ENCODE data around the gene GTPBP4. TPM values are rescaled to one million over a fixed set of nuclear protein-coding genes. Genes with fewer than 3 reads are reported as not detected.
A peak's percentile ranks its signal among the peaks of the same experiment; 100 is the strongest.

Gene GTPBP4
- 9.3 TPM for total RNA-seq

DNA sequence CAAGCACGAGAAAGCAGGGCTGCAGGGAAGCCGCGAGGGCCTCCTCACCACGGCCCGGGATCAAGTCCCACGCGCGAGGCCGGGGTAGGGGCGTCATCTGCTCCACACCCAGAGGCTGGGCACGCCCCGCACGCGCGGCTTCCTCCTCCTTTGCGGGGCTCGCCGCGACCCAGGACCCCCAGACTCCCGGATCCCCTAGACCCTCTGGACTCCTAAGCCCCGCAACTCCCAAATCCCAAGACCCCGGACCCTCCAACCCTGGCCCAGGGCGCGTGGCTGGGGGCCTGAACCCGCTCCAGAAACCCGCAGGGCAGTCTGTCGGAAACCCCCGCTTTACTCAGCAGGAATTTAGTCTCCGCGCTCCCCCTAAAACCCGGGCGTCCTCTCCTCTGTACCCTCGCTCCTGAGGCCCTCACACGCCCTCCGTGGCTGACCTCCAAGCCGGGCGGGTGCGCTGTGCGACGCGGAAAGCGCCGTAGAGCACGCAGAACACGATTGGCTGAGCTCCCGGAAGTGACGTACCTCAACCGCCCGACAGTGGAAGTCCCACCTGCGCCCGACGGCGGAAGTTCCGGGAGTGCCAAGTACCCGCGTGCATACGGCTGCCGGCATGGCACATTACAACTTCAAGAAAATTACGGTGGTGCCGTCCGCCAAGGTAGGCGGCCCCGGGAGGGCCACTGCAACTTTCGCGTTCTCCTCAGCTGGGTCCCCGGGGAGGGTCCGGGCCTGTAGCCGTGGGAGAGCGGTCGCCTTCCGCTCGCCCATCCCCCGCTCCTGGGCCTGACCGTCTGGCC is at the start of gene GTPBP4:
Gene GTPBP4 (plus strand): TSS at position 565 of the 797 bp plus-strand sequence. CDS start 46 bp downstream, at position 611.
- DNase-seq (ENCODE audit: low spot score), result peak; percentile 99

DNA sequence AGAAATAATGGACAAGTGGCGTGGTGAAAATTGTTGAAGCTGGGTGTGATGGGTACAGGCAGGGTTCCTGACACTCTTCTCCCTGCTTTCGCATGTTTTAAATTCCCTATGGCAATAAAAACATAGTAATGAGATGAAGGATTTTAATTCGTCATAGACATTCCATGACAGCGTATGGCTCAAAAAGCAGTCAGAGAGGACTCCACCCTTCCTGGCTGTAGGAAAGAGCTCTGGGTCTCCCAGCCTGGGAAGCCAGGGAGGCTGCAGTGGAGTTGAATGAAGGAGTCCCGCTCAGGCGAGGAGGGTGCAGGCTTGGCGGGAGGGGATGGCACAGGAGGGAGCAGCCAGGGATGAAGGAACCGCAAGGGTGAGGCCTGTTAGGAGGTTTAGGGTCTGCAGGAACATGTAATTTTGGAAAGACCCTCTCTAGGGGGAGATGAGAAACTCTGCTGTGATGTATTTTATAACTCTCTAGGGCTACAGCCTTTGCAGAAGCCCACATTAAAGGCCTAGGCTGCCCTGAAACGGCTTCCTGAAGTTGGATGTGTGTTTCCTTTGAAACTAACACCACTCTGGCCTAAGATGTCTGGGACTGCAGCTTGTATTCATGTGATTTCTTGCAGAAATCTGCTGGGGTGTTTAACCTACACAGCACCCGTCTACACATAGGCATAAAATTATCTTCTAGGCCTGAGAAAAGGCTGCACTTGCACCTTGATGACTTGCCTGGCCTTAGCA is 49.1 kb upstream of the GTPBP4 start:
- no peak for DNase-seq (ENCODE audit: low spot score)

More for the DNA sequence above, at the start of gene GTPBP4:
- ATAC-seq, result peak; percentile 98

DNA sequence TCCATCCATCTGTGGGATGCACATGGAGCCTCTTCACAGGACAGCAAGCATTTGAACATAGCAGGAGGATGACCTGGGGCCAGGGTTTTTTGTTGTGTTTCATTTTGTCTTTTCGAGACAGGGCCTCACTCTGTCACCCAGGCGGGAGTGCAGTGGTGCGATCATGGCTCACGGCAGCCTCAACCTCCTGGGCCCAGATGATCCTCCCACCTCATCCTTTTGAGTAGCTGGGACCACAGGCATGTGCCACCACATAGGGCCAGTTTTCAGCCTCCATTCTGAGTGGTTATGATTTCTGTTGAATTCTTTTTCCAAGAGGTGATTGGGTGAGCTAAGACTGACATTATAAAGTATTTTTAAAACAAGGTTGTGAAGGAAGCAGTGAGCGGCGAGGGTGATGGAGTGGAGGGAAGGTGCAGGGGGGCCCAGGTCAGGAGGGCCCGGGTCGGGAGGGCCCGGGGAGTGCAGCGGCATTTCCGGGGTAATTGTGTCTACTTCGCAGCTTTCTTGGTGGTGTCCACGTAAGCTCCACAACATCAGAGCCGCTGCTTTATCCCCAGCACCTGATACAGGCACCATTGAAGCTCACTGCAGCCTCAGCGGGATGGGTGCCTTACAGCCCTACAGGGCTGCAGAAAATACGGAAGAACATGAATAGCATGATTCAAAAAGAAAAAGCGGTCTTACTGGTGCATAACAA is 44.8 kb upstream of the GTPBP4 start:
- DNase-seq (ENCODE audit: low spot score) (no peak), ATAC-seq (no peak)

More for the DNA sequence above, 49.1 kb upstream of the GTPBP4 start:
- ATAC-seq, result no peak

DNA sequence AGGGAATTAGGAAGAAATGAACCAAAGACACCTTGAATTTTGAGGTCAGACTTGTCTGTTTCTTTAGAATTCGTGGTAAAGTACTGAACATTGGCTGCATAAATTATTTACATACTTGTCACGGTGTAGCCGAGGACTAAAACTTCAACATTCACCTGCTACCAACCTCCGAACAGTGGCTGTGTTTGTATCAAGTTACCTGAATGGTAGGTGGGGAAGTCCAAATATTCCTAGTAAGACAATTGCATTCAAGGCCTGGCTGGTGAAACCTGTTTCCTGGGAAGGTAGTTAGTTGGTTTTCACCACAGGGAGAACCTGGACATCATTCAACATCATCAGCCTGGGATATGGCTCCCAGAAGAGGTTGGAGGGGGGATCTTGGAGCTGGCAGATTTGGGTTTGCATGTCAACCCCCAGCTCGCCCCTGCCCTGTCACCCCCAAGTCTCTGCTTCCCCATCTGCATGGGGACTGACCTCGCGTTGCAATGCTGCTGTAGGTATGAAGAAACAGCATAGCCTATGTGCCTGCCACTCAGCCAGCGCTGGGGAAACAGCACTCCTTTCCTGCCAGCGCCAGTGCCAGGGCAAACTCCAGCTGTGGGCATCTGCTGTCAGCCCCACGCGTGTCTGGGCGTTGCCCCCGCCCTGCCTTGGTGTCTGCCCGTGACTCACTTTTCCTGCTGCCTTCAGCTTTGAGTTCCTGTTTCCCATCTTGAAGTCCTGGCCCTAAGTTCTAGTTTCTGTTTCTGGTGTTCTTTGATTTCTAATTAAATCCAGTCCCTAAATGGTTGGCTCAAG is 44.0 kb upstream of the GTPBP4 start:
- ATAC-seq, result peak; percentile 48
- no peak for DNase-seq (ENCODE audit: low spot score)

DNA sequence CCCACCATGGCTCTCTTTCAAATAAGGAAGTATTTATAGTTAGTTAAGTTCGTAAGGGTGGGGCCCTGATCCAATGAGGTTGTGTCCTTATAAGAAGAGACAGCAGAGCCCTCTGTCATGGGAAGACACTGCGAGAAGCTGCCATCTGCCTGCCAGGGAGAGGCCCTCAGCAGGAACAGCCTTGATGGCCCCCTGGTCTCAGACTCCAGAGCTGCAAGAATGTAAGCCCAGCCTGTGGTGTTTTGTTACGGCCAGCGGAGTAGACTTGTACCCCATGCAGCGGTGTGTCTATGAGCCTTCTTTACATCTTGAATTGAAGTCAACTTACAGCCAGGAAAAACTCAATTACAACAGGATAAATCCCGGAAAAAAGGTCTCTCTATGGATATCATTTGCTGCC is 42.5 kb upstream of the GTPBP4 start:
- ATAC-seq, result no peak
- no peak for DNase-seq (ENCODE audit: low spot score)

DNA sequence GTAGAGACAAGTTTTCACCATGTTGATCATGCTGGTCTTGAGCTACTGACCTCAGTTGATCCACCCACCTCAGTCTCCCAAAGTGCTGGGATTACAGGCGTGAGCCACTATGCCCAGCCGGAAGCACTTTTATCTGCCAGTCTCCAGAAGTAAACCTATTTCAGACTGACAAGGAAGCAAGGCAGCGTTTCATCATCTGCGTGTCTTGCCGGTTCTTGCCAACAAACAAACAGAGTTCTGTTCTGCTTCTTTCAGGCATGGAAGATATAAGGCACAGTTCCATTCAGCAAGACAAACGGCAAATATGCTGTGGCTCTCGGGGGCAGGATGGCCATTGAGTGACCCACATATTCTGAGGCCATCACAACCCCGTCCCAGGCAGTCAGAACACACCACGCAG is 41.2 kb upstream of the GTPBP4 start:
- ATAC-seq, result no peak
- DNase-seq (ENCODE audit: low spot score), result no peak

DNA sequence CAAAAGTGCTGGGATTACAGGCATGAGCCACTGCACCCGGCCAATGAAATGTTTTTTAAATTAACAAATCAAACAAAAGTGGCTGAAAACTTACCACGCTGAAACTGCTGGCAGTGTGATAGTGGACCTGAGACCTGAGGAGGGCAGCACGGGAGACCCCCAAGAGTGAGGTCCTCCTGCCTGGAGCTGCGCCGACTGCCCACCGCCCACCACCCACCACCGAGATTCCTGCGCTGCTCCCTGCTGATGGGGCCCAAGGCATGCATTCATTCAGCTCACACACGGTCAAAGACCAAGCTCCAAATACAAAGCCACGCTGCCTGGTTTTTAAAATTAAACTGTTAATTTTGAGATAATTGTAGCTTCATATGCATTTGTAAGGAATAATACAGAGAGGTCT is 40.4 kb upstream of the GTPBP4 start:
- no peak for DNase-seq (ENCODE audit: low spot score)

DNA sequence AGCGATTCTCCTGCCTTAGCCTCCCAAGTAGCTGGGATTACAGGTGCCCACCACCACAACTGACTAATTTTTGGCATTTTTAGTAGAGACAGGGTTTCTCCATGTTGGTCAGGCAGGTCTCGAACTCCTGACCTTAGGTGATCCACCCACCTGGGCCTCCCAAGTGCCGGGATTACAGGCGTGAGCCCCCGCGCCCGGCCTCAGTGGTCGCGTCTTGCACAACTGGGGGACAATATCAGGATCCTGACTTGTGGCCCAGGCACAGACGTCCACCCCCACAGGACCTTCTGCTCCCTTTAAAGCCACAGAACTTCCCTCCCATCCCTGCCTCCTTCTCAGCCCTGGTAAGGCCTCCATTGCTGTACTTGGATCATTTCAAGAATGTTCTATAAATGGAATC is 39.9 kb upstream of the GTPBP4 start:
- DNase-seq (ENCODE audit: low spot score) (no peak), ATAC-seq (no peak)

More for the DNA sequence above, 40.4 kb upstream of the GTPBP4 start:
- ATAC-seq, result no peak

DNA sequence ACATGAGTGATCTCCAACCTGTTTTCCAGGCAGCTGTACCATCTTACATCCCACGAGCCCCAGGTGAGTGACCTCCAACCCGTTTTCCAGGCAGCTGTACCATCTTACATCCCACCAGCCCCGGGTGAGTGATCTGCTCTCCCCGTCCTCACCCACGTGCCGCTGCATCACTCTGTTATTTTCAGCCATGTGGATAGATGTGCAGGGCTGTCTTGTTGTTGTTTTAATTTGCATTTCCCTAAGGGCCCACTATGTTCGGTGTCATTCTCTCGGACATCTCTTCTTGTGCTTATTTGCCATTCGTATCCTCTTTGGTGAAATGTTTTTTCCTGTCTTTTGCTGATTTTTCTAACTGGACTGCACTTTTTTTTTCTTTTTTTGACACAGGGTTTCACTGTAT is 38.8 kb upstream of the GTPBP4 start:
- no peak for ATAC-seq

DNA sequence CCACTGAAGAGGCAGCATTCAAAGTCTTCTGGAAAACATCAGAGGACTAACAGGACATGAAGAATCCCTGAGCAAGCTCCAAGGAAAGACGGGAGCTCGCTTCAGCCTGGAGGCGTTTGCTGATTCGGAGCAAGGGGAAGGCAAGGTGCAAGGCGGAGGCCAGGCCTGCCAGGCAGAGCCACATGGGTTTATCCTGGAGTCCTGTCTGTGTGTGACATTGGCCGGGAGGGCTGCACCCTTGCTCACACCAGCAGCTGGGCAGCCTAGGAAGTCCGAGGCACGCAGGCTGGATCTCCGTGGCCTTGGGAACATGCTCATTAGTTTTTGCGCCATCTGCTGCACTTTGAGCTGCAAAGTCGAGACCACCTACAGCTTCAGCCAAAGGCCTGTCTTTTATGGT is 34.4 kb upstream of the GTPBP4 start:
- DNase-seq (ENCODE audit: low spot score) (no peak), ATAC-seq (no peak)

More for the DNA sequence above, 38.8 kb upstream of the GTPBP4 start:
- DNase-seq (ENCODE audit: low spot score), result no peak

DNA sequence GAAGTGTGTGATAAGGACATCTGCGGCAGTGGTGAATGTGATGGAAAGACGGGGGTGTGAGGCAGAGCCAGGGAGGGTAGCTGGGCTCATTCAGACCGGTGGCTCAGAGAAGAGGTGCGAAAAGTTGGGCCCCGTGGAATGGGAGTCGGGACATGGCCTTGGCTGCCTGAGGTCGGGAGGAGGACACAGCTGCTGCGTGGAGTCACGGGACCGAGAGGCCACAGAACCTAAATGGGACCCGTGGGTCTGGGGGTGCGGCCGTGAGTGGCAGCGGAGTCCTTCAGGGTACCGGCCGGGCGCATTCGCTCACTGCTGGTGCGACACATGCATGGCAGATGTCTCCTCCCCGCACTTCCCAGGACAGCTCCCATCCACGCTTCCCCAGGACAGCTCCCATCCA is 33.8 kb upstream of the GTPBP4 start:
- ATAC-seq (no peak), DNase-seq (ENCODE audit: low spot score) (no peak)

DNA sequence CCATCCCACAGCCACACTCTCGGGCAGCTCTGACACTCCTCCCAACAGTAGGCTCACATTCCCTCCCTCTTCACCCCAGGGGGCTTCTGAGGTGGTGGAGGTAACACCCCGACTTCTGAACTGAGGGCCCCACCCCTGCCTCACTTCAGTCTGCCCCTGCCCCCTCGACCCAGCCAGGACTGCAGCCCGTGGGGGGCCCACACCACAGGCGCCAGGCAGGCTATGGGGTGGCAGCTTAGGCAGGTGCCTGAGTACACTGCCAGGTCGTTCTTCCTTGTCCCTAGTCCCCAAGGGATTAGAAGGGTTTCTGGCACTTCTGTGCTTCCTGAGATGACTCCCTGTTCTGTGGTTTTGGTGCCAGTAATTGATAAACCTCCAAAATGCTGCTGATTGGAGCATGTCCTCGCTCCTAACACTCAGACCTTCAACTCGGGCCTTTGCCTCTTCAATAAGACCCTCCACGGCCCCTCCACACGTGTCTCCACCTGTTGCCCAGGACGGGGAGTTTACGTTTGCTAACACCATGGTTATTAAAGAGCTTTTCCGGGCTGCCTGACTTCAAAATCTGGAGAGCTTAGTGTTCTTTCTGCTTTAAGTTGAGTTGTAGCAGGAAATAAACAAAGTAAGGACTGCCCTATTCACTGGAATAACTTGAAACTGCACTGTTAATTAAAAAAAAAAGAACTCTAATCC is 33.0 kb upstream of the GTPBP4 start:
- no peak for ATAC-seq
- DNase-seq (ENCODE audit: low spot score), result no peak

DNA sequence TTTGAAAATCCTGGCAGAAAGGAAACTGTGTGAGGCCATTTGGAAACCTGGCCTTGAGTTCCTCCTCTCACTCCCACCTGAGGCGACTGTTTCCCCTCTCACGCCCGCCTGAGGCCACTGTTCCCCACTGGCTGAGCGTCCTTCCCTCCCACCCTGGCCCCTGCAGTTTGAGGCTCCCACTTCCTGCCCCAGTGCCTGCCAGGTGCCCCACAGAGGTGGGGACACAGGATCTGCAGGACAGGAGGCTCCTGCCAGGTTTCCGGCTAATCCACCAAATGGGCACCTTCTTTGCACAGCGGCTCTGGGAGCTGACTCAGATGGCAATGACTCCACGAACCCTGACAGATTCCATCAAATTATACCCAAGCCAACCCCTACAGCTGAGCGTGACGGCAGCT is 32.4 kb upstream of the GTPBP4 start:
- DNase-seq (ENCODE audit: low spot score), result no peak
- no peak for ATAC-seq

DNA sequence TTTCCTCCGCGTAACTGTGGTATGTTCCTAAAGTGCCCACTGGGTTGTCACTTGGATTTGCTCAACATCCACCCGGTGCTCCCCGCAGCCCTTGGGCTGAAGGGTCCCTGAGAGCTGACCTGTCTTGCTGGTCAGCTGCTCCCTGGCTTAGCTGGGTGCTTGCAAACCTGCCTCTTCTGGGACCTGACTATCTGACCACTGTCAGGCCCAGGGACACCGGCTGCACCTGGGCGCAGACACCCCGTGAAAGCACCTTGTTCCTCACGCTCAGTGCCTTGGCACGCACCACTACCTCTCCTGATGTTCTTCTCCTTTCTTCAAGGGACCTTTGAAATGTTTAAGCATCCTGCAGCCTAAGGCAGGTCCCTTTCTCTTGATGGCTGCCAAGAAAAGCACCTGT is 30.1 kb upstream of the GTPBP4 start:
- DNase-seq (ENCODE audit: low spot score), result no peak
- ATAC-seq, result no peak

DNA sequence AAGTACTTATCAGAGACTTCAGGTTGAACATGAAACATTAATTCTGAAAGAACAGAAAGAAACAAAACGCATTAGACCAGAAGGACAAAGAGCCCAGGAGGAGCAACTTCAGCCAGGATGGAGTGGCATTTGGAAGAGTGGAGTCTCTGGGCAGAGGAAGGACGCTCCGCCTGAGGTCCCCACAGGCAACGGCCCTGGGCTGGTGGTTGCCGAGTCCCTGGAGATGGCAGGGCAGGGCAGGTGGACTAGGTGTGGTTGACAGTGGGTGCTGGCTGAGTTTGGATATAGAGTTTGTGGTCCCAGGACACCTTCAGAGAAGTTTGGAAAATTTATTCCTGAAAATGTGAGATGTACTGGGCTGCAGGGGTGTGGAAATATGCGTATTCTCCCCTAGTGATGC is 29.4 kb upstream of the GTPBP4 start:
- DNase-seq (ENCODE audit: low spot score), result no peak
- ATAC-seq, result no peak

DNA sequence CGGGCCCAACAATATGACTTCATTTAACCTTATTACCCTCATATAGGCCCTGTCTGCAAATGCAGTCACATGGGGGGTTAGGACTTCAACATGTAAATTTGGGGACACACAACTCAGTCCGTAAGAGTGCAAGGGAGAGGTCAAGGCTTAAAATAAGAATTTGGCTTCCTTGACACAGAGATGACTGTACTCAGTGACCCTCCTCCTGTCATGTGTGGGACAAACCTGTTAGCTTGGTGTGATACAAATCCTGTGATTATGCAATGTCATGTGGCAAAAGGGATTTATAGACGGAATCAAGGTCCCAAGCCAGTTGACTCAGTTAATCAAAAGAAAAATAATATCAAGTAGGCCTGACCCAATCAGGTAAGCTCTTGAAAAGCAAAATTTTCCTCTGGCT is 25.9 kb upstream of the GTPBP4 start:
- ATAC-seq, result no peak

DNA sequence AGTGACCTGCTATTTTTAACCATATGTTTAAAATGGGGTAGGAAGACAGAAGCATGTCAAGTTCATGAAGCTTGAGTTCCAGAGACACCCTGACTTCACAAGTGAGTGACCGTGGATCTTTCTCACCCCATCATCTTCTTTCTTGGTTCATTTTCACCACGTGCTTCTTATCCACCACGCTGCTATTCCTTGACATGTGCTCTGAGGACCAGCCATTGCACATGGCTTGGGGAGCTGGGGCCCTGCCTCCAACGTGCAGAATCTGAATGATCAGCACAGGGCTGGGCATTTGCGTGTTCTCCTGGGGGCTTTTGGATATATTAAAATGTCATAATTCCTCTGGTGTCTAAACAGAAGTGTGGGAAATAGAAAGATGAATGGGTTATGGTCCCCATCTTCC is 25.0 kb upstream of the GTPBP4 start:
- ATAC-seq (no peak), DNase-seq (ENCODE audit: low spot score) (no peak)

More for the DNA sequence above, 25.9 kb upstream of the GTPBP4 start:
- no peak for DNase-seq (ENCODE audit: low spot score)

DNA sequence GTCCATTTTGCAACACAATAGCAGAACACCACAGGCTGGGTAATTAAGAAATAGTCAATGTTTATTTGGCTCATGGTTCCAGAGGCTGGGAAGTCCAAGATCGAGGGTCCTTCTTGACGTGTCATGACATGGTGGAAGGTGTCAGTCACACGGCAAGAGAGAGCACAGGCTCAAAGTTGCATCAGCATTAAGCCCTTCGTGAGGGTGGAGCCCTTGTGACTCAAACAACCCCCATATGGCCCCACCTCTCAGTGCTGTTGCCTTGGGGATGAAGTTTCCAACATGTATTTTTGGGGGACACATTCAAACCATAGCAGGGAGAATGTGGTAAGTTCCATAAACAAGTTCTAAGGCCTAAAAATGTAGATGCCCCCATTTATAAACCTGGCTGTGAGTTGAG is 24.6 kb upstream of the GTPBP4 start:
- no peak for DNase-seq (ENCODE audit: low spot score)
- ATAC-seq, result no peak

DNA sequence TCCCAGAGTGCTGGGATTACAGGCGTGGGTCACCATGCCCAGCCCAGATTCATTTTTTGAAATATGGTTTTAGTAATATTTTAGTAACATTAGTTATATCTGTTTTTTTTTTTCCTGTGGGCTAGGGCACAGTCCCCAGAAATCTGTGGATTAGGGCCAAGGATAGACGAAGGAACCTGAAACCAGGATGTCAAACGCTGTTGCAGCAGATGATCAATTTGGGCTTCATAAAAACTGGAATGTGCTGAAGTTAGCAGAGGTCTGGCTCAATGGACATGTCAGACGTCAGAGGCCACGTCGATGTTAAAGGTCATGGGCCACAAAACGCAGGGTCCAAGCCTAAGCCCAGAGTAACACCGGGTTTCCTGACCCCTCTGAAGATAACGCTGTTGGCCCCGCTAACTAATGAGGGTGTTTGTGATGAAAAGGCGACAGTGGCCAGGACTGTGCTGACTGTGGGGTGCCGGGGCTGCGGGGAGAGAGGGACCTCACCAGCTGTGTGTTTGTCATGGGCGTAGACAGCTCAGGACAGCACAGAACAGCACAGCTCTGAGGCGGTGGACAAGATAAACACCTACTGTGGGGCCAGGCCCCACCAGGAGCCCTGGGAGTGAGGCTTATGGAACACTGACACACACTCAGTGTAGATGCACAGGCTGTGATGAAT is 23.8 kb upstream of the GTPBP4 start:
- ATAC-seq (no peak), DNase-seq (ENCODE audit: low spot score) (no peak)

DNA sequence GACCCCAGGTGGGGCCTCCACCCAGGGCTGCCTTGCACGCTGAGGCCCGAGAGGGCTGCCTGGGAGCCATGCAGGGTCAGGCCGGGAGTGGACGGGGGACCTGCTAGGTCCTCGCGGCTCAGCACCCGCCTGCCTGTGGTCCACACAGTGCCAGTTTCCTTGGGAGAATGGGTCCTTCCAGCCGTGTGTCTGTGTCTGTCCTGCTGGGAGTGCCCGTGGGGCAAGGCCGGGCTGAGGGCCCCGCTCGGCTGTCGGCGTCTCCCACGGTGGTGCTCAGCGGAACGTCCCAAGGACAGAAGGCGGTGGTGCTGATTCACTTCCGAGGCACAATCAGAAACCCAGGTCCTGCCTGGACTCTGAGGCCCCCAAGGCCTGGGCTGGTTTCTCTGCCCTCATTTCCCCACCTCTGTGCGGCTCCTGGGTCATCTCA is 23.2 kb upstream of the GTPBP4 start:
- ATAC-seq, result no peak
- no peak for DNase-seq (ENCODE audit: low spot score)
